Measurements from ENCODE around the gene SPAG5. TPM values are rescaled to one million over a fixed set of nuclear protein-coding genes. Genes with fewer than 3 reads are reported as not detected.
"Not testable (repeated sequence)": the region's sequence is repeated elsewhere in the genome, so short reads cannot be mapped to it uniquely, and the experiment has no call there.

The SPAG5 gene
- total RNA-seq, 1 experiment from 2014 or later = 73.0 TPM

- peak; percentile 14 for DNase-seq (ENCODE audit: low read depth)
- in situ Hi-C loops (cut with HindIII; ENCODE audit: low pct_unique_long_range_greater_than_20kb, low sequenced_read_pairs) = no loop called here
These were observed 14.4 kb upstream of the SPAG5 start for GRCh38 chr17:28612936-28613872.

DNA sequence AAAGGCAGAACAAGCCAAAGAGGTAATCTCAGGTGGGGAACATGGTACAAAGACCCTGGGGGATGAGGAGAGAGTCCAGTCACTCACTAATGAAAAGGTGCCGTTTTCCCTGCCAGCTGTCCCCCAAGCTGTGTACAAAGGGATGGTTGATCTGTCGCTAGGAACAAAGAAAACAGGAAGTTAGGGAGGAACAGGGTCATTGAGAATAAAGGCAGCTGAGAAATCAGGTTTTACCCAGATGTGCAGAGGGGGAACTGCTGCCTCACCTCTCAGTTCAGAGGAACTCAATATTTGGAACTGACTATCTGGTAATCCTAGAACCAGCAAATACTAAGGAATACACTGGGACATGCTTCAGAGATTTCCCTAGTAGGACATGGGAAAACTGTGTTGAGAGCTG, 13.7 kb upstream of the SPAG5 start:
- in situ Hi-C loops (cut with HindIII; ENCODE audit: low pct_unique_long_range_greater_than_20kb, low sequenced_read_pairs) = no loop called here
- no peak for DNase-seq (ENCODE audit: low read depth)

DNA sequence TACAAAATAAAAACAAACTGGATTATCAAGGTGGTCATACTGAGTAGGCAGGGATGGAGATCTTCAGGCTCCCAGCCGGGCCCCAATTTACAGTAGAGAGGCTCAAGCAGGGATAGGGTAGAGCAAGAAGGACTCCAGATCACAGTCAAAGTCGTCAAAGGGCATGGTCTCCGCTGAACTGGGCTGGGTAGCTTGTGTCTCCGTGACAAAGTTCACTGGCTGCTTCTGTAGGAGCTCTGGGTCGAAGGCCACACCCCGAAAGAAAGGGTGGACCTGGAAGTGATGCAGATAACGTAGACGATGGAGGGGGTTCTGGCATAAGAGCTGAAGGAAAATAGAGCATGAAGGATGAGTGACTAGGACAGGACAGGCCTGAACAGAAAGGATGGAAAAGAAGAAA, 11.6 kb upstream of the SPAG5 start:
- in situ Hi-C loops (cut with HindIII; ENCODE audit: low pct_unique_long_range_greater_than_20kb, low sequenced_read_pairs) = no loop called here
- no peak for DNase-seq (ENCODE audit: low read depth)

DNA sequence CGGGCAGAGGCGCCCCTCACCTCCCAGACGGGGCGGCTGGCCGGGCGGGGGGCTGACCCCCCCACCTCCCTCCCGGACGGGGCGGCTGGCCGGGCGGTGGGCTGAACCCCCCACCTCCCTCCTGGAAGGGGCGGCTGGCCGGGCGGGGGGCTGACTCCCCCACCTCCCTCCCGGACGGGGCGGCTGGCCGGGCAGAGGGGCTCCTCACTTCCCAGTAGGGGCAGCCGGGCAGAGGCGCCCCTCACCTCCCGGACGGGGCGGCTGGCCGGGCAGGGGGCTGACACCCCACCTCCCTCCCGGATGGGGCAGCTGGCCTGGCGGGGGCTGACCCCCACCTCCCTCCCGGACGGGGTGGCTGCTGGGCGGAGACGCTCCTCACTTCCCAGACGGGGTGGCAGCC, 5.2 kb upstream of the SPAG5 start:
- DNase-seq (ENCODE audit: low read depth); in situ Hi-C loops (cut with HindIII; ENCODE audit: low pct_unique_long_range_greater_than_20kb, low sequenced_read_pairs): not testable (repeated sequence)

DNA sequence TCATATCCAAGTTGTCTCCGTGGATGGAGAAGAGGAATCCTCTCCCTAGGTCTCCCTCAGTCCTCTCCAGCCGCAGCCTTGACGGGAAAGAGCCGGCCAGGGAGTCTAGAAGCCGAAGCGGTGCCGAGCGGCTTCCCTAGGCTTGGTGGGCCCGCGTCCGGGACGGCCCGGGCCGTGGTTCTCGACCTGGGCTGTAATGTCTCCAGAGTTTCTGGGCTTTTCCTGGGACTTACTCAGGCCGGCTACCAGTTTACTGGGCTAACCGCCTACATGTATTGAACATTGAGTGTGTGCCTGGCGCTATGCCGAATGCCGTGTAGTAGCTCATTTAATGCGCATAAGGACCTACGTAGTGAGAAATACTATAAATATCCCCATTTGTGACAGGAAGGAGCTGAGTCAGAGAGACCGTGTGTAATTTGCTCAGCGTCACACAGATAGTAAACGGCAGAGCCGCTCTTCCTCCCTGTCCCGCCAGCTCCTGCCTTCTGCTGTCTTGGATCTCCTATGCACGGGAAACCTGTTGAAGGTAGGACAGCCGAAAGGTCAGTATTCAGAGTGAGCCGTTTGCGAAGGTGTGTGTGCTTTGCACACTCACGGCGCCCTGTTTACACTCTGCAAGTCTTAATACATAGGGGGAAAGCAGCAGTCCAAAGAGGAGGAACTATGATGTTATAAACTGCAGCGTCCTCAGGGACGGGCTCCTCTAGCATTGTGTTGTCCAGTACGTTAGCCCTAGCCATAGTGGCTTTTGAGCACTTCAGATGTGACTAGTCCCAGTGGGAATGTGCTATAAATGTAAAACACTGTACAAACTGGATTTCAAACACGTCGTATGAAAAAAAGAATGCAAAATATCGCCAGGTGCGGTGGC, 723 bp upstream of the SPAG5 start:
- in situ Hi-C loops (cut with HindIII; ENCODE audit: low pct_unique_long_range_greater_than_20kb, low sequenced_read_pairs) = no loop called here
- peak; percentile 74 for DNase-seq (ENCODE audit: low read depth)

GRCh38 chr17:28598389-28598788, 436 bp downstream of the SPAG5 start:
- DNase-seq (ENCODE audit: low read depth) = no peak
- in situ Hi-C loops (cut with HindIII; ENCODE audit: low pct_unique_long_range_greater_than_20kb, low sequenced_read_pairs) = no loop called here

- DNase-seq (ENCODE audit: low read depth) = no peak
- in situ Hi-C loops (cut with HindIII; ENCODE audit: low pct_unique_long_range_greater_than_20kb, low sequenced_read_pairs) = no loop called here
These were observed 1.0 kb downstream of the SPAG5 start for GRCh38 chr17:28597606-28598383.

GRCh38 chr17:28592260-28592659, 6.6 kb downstream of the SPAG5 start:
- DNase-seq (ENCODE audit: low read depth) = no peak
- in situ Hi-C loops (cut with HindIII; ENCODE audit: low pct_unique_long_range_greater_than_20kb, low sequenced_read_pairs) = no loop called here

DNA sequence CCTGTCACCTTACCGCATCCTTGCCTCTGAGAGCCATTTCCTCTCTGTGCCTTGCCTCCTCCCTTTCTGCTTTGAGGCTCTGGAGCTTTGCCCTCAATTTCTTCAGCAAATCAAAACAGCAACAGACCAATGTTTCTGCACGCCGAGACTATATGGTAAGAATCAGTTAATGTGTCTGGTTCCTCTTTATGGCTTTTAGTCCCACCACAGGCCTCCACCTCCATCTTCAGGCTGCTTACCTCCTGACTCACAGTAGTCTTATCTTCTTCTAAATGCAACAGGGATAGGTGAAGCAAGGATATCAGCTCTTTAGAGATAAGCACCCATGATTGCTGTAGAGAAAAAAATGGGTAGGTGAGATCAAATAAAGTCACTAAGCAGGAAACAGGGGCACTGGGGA, 13.0 kb downstream of the SPAG5 start:
- in situ Hi-C loops (cut with HindIII; ENCODE audit: low pct_unique_long_range_greater_than_20kb, low sequenced_read_pairs) = no loop called here
- DNase-seq (ENCODE audit: low read depth) = no peak

DNA sequence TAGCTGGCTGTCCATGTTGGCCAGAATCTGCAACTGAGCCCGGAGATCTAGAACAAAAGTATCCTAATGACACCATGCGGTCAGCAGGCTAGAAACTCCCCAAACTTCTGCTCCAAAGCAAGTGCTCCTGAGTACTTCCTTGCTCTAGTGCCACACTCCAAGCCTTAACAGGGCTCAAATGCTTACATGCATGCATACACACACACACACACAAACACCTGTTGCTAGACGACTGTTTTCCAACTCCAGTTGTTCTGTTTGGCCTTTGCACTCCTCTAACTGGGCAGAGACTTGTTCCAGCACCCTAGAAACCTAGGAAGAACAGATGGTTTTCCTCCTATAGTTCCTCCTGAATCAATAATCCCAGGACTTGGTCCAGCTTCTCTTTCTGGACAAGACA, 14.4 kb downstream of the SPAG5 start:
- DNase-seq (ENCODE audit: low read depth) = no peak
- in situ Hi-C loops (cut with HindIII; ENCODE audit: low pct_unique_long_range_greater_than_20kb, low sequenced_read_pairs) = no loop called here

DNA sequence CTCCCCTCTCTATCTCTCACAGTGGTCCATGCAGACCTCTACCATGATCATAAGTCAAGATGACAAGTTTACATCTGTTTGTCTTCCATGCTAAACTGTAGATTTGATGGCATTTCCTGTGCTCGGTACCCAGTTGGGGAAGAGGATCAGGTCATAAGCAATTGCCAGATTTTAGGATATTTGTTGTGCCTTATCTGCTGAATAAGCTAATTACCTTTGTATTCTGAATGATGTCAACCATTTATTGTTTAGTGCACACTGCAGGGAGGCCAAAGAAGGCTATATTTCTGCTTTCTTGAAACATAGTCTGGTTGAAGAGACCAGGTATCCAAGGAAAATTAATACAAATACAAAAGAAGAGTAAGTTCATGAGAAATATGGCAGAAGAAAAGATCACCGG, 16.3 kb downstream of the SPAG5 start:
- in situ Hi-C loops (cut with HindIII; ENCODE audit: low pct_unique_long_range_greater_than_20kb, low sequenced_read_pairs) = no loop called here

GRCh38 chr17:28580959-28581358, 17.9 kb downstream of the SPAG5 start:
- in situ Hi-C loops (cut with HindIII; ENCODE audit: low pct_unique_long_range_greater_than_20kb, low sequenced_read_pairs) = no loop called here
- DNase-seq (ENCODE audit: low read depth) = no peak

More for the DNA sequence above, 16.3 kb downstream of the SPAG5 start:
- no peak for DNase-seq (ENCODE audit: low read depth)

DNA sequence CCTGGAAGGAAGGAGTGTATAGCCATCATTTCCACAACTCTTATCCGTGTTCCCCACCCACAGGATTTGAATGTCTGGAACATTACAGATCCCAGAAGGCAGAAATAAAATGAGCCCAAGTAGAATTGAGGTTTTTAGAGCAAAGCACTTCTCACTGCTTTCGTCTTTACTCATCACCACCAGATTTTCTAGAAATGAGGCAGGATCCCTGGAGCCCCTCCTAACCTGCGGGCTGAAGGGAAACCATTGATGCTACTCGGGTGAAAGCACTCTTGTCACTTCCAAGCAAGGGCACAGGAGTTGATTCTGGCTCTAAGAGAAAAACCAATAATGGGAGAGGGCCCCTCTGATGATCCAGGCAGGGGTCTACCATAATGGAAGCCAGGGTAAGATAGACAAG, 19.3 kb downstream of the SPAG5 start:
- DNase-seq (ENCODE audit: low read depth) = no peak
- in situ Hi-C loops (cut with HindIII; ENCODE audit: low pct_unique_long_range_greater_than_20kb, low sequenced_read_pairs) = no loop called here

- DNase-seq (ENCODE audit: low read depth) = no peak
- in situ Hi-C loops (cut with HindIII; ENCODE audit: low pct_unique_long_range_greater_than_20kb, low sequenced_read_pairs) = no loop called here
These were observed 20.3 kb downstream of the SPAG5 start for GRCh38 chr17:28578246-28579195.

GRCh38 chr17:28577466-28577824, 21.4 kb downstream of the SPAG5 start:
- no peak for DNase-seq (ENCODE audit: low read depth)
- in situ Hi-C loops (cut with HindIII; ENCODE audit: low pct_unique_long_range_greater_than_20kb, low sequenced_read_pairs) = no loop called here

DNA sequence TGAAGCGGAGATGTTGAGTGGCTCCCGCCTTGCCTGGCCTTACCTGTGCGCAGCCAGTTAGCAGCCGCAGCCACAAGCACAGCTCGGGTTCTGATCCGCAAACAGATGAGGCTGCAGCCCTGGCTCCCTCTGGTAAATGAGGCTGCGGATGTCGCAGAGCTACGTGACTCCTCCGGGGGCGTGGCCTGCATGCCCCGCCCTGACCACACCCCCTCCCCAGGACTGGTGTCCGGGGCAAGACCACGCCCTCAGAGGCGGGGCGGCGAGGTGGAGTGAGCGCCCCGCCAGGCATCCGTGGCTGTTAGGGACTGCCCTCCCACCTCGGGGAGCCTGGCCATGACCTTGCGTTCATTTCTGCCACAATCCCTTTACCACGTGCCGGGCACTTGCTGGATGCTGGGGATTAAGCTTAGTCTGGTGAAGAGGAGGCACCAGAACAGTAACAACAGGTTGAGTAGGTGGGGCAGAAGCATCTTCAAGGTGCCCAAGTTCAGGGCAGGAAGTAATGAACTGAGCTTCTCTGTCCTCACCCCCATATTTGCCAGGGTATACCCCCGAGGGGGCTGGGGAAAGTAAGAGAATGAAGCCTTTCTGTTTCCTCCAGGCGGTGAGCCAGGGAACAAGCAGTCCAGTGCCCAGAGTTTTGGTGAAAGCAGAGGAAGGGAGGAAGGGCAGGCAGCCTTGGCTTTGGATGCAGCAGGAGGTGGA, 21.9 kb downstream of the SPAG5 start, which contains the start of gene ALDOC:
TSS of gene ALDOC (minus strand) at position 138 of the 708 bp plus-strand sequence. CDS start 1,363 bp downstream, outside the sequence.
- DNase-seq (ENCODE audit: low read depth) = peak; percentile 92
- in situ Hi-C loops (cut with HindIII; ENCODE audit: low pct_unique_long_range_greater_than_20kb, low sequenced_read_pairs) = no loop called here

DNA sequence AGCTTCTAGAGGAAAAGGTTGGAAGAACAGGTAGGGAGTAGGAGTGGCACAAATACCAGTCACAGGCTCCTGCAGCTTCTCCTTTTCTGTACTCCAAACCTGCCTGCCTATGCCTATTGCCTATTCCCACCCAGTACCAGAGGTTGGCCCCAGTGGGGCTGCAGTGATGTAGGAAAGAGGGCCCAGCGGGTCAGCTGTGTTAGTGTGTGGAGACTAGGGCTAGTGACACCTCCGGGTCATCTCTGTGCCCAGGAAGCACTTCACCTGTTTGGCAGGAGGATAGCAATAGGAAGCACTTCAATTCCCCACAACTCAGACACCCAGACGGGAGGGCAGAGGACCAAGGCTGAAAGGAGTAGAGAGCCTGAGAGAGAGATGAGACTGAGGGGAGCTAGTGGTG, 22.8 kb downstream of the SPAG5 start:
- in situ Hi-C loops (cut with HindIII; ENCODE audit: low pct_unique_long_range_greater_than_20kb, low sequenced_read_pairs); DNase-seq (ENCODE audit: low read depth): not testable (repeated sequence)
